SU-DHL-6 (cell line): ENCODE data around the gene GADD45G.

ENCODE experiments used
- H2AFZ ChIP-seq: fragments of 200-600 bp; sonication (generic); 2 replicates; pipeline ENCODE4 v1.6.1; 2014; ENCODE audit warnings: low read depth, mild to moderate bottlenecking, moderate library complexity, mixed read lengths, antibody characterized with exemption, low read length; ENCODE audit not compliant: severe bottlenecking
- H3F3A ChIP-seq: fragments of 200-600 bp; shearing (Covaris generic); 2 replicates; pipeline ENCODE4 v1.6.0; 2016; ENCODE audit warnings: antibody characterized with exemption, mild to moderate bottlenecking; ENCODE audit not compliant: insufficient read depth
- H3K27ac ChIP-seq: fragments of 200-600 bp; sonication (generic); 2 replicates; pipeline ENCODE4 v1.5.1; 2016; ENCODE audit warnings: low read depth, mild to moderate bottlenecking, low read length, moderate library complexity, mixed read lengths
- H3K27me3 ChIP-seq: fragments of 200-600 bp; sonication (generic), shearing (Covaris generic); 2 replicates; pipeline ENCODE4 v1.6.0; 2014; ENCODE audit warnings: mild to moderate bottlenecking, low read length
- H3K36me3 ChIP-seq: fragments of 200-600 bp; sonication (generic); 2 replicates; pipeline ENCODE4 v1.6.1; 2014; ENCODE audit warnings: mild to moderate bottlenecking, low read length, mixed read lengths
- H3K4me2 ChIP-seq: fragments of 300-600, 200-600 bp; shearing (Covaris generic), sonication (generic); 2 replicates; pipeline ENCODE4 v1.6.0; 2014; ENCODE audit warnings: low read length, low read depth, mild to moderate bottlenecking; ENCODE audit not compliant: poor library complexity, severe bottlenecking
- H3K4me3 ChIP-seq: fragments of 200-600 bp; sonication (generic); 2 replicates; pipeline ENCODE4 v1.5.1; 2014; ENCODE audit warnings: antibody characterized with exemption, low read length, mild to moderate bottlenecking, mixed read lengths; ENCODE audit not compliant: insufficient read depth, poor library complexity, severe bottlenecking
- H3K79me2 ChIP-seq: fragments of 200-600 bp; sonication (generic); 2 replicates; pipeline ENCODE4 v1.6.1; 2014; ENCODE audit warnings: mild to moderate bottlenecking, low read length, moderate library complexity; ENCODE audit not compliant: insufficient read depth
- H3K9ac ChIP-seq: fragments of 200-600 bp; sonication (generic); 2 replicates; pipeline ENCODE4 v1.7.0; 2014; ENCODE audit warnings: mild to moderate bottlenecking, low read length
- H3K9me2 ChIP-seq: fragments of 200-600 bp; sonication (generic); replicated peaks from 2 replicates; pipeline ENCODE4 v1.6.1; 2014; ENCODE audit warnings: low read length; ENCODE audit not compliant: insufficient read depth
- H3K9me3 ChIP-seq: fragments of 200-600 bp; sonication (generic); 2 replicates; pipeline ENCODE4 v1.6.1; 2014; ENCODE audit warnings: low read length, mixed read lengths; ENCODE audit not compliant: insufficient read depth
- H4K20me1 ChIP-seq: fragments of 200-600 bp; sonication (generic); 2 replicates; pipeline ENCODE4 v1.6.1; 2014; ENCODE audit warnings: low read depth, mild to moderate bottlenecking, antibody characterized with exemption, low read length, moderate library complexity, mixed read lengths
- CTCF ChIP-seq: fragments of 200-600 bp; sonication (generic); IDR thresholded peaks from one replicate; pipeline ENCODE4 v1.5.1; 2017; ENCODE audit warnings: antibody characterized with exemption, mild to moderate bottlenecking, low read length, moderate library complexity; ENCODE audit not compliant: insufficient read depth, poor library complexity, severe bottlenecking
- EZH2phosphoT487 ChIP-seq: fragments of 200-600 bp; sonication (generic), shearing (Covaris generic); conservative IDR thresholded peaks from 2 replicates; pipeline ENCODE4 v1.6.1; 2018; ENCODE audit warnings: mild to moderate bottlenecking, antibody characterized with exemption, low read length, moderate library complexity, mixed read lengths

The GADD45G gene

GRCh38 chr9:89563571-89564345 lies 41.1 kb upstream of the GADD45G start:
- TF ChIP-seq CTCF = no peak
- TF ChIP-seq EZH2phosphoT487 = no peak

GRCh38 chr9:89564346-89564878 lies 40.4 kb upstream of the GADD45G start:
- Histone ChIP-seq H3K36me3 (no peaks in the 10 kb centered on the region), H3K9me2 (no peaks in the 10 kb centered on the region), H3K4me3 (no peak overlapping the region), H3F3A (no peaks in the 10 kb centered on the region), H3K27me3 (no peaks in the 10 kb centered on the region), H3K9ac (no peak overlapping the region), H4K20me1 (no peaks in the 10 kb centered on the region), H3K9me3 (no peaks in the 10 kb centered on the region), H3K27ac (no peak overlapping the region), H3K4me2 (no peak overlapping the region), H3K79me2 (no peaks in the 10 kb centered on the region), H2AFZ (no peak overlapping the region)
- TF ChIP-seq CTCF (no peak), EZH2phosphoT487 (no peak)

More at GRCh38 chr9:89563571-89564345, 41.1 kb upstream of the GADD45G start:
- no peaks in the 10 kb centered on the region for H3F3A ChIP-seq
- no peak overlapping the region for H2AFZ ChIP-seq
- H3K27ac ChIP-seq = no peak overlapping the region
- no peaks in the 10 kb centered on the region for H3K9me2 ChIP-seq
- no peaks in the 10 kb centered on the region for H3K27me3 ChIP-seq
- no peak overlapping the region for H3K9ac ChIP-seq
- no peaks in the 10 kb centered on the region for H3K36me3 ChIP-seq
- H3K4me2 ChIP-seq = no peak overlapping the region
- H3K4me3 ChIP-seq = no peak overlapping the region
- H4K20me1 ChIP-seq = no peaks in the 10 kb centered on the region
- no peaks in the 10 kb centered on the region for H3K9me3 ChIP-seq
- no peaks in the 10 kb centered on the region for H3K79me2 ChIP-seq

- H3K9me3 ChIP-seq = no peaks in the 10 kb centered on the region
- no peaks in the 10 kb centered on the region for H3K79me2 ChIP-seq
- no peaks in the 10 kb centered on the region for H3K9me2 ChIP-seq
- H3K4me2 ChIP-seq = no peak overlapping the region
- no peaks in the 10 kb centered on the region for H3K36me3 ChIP-seq
- H2AFZ ChIP-seq = no peak overlapping the region
- no peak overlapping the region for H3K9ac ChIP-seq
- no peaks in the 10 kb centered on the region for H3F3A ChIP-seq
- no peaks in the 10 kb centered on the region for H3K27me3 ChIP-seq
- H4K20me1 ChIP-seq = no peaks in the 10 kb centered on the region
- no peak overlapping the region for H3K27ac ChIP-seq
- no peak overlapping the region for H3K4me3 ChIP-seq
- TF ChIP-seq EZH2phosphoT487 (no peak), CTCF (no peak)
Measured at GRCh38 chr9:89567649-89568048, 37.2 kb upstream of the GADD45G start.
